Anterior cingulate cortex (tissue), 58 donors: ENCODE results near the gene EFHC2.
"Not testable (repeated sequence)": the region's sequence is repeated elsewhere in the genome, so short reads cannot be mapped to it uniquely, and the experiment has no call there.

Experiments used
- DNase-seq, 58 donors: peaks; one replicate each; lab custom pipeline; 2025; lab: John Stamatoyannopoulos, UW

Gene EFHC2

DNA sequence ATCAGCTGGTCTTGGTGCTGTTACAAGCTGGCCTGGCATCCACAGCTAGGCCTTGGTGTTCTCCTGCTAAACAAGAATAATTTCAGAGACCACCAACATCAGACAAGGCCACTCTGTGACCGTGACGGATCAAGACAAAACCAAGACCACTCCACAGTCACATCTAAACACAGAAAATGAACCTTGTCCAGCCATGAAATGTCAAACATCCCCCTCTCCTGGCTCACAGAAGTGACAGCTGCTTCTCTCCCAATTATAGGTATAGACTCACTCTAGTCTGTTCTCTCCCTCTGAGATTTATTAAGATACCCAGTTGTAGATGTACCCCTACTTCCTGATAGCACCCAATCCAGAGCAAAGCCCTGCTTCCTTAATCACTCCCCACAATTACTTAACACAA is 40.4 kb downstream of the EFHC2 start:
- DNase-seq: no peak

DNA sequence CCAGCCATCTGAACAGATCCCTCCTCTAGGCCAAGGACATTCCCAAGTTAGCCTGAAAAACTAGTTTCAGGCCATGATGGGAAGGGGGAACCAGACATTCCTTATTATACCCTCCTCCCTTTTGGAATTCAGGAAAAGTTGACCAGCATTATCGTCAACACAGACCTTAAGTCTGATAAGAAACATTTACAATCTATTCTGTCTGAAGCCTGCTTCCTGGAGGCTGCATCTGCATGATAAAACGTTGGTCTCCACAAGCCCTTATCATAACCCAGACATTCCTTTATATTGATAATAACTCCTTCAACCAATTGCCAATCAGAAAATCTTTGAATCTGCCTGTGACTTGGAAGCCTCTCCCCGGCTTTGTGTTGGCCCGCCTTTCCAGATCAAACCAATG is 44.3 kb downstream of the EFHC2 start:
- DNase-seq: no peak

DNA sequence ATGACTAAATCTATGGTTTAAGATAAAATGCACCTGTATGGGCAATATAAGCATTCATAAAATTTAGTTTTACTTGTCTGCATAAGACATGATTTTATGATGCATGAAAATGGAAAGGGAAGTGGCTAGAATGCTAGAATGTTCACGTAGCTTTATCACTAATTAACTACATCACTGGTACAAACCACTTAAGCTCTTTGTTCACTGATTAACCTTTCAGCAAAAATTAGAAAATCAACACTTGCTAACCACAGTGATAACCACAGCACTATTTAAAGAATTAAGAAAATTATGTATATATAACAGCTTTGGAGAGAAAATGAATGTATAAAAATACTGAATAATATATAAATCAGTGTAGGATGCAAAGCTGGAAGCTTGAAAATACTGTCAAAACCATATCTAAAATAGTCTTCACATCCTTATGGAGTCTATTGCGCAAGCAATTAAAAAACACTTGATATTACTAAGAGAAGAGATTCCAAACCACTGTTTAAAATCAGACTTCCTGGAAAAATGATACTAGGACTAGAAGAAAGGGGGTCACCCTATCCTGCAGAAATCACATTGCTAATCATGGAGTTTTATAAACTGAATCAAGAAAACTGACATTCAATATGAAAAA is 51.9 kb downstream of the EFHC2 start:
- no peak for DNase-seq

DNA sequence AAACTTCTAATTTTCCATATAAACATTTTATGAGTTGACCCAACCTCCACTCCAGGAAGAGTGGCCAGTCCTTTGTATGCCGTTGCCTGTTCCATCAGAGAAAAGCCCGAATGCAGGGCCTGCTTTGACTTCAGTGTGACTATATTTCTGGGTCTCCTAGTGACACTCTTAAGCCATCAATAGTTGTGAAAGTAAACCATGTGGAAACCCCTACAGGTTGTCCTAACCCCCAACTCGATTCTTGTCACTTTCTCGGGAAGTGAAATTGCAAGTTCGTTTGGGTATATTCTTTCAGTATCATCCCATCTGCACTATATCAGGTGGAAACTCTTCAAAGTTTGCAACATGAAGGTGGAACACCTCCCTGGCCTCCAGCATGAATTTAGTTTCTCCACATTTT is 52.8 kb downstream of the EFHC2 start:
- no peak for DNase-seq

DNA sequence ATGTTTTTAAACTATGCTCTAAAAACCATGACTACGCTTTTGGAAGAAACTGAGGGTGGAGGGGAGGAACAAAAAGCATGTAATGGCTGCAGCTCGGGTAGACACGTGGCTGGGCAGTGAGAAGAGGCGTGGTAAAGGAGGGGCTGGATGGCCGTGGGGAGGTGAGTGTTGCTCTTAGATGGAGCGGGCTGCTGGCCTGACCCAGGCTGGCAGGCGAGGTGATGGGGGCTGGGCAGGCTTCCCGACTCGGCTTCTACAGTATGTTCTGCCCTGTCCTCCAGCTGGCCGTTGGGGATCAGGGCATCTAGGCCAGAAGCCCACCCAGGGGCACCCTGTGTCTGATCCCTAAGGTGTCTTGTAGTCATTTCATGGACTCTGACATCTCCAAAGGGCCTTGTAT is 60.7 kb downstream of the EFHC2 start:
- DNase-seq: no peak

DNA sequence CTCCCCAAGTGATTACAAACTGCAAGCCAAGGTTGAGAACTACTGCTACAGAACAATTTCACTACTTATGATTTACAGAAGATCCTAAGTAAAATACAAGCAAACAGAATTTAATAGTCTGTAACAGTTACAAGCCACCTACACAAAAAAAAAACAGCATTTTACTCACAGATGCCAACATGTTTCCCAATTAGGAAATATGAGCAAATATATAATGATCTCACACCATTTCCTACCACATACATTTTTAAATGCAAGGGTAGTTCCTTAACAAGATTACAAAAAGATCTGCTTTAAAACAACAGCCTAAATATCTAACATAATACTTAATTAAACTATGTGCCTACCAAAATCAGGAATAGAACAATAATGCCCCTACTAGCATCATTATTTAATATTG is 63.4 kb downstream of the EFHC2 start:
- no peak for DNase-seq

DNA sequence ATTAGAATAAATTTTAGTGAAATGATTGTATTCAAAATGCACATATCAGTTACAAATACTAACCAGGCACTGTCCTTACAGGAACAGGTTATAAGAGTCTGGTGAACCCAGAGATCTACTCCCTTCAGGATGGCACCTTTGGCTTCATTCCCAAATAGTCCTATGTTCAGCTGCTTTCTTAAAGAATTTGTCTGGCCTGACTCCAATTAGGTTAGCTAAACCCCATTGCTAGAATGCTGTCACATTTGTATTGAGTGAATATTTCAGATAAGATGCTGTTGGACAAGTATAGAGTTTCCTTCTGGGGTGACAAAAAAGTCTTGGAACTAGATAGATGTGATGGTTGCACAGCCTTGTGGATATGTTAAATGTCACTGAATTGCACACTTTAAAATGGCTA is 69.4 kb downstream of the EFHC2 start:
- no peak for DNase-seq

DNA sequence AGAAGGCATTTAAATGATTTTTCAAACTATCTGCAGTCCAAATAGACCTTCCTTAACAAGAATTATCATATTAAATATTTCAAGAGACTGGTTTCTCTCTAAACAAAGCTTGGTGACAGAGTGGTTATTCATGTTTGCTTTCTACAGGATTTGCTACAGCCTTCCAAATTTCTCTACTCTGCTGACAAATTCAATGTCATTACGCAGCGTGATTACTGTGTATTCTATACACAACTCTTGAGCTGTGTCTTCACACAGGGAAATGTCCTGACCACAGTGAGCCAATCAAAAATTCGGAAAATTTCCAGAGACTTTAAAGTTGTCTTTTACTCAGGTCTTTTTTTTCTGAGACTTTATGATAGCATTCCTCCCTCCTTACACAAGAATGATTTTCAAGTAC is 75.6 kb downstream of the EFHC2 start:
- DNase-seq: no peak

DNA sequence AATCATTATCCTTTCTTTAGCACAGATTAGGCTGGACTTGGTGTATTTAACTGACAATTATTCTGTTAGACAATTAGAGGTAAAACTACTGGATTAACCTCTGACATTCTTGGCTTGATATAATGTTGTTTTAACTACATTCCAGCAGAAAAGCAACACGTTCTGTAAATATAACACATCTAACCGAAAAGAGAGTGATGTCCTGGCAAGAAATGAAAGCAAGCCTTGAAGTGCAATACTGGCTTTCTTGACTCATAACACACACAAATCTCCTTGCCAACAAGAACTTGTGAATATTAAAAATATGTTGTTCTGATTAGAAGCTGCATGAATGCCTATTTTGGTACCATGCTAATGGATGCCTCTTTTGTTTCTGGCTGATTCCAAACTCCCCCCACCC is 76.4 kb downstream of the EFHC2 start:
- DNase-seq: no peak

DNA sequence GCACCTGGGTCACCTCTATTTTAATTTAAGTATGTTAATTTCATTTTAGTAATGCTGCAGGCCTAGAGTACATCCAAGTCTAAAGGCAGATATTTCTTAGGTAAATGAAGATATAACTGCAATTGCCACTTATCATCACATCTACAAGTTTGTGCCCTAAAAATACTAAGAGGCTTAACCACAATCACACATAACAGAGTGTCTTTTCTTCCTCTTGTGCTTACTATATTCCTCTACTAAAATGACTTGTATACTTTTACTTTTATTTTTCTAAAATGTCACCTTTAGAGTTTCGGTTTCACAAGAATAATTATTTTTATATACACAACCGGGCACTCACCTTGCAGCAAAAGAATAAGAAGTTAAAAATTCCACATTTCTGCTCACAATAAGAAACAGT is 77.9 kb downstream of the EFHC2 start:
- DNase-seq: no peak

DNA sequence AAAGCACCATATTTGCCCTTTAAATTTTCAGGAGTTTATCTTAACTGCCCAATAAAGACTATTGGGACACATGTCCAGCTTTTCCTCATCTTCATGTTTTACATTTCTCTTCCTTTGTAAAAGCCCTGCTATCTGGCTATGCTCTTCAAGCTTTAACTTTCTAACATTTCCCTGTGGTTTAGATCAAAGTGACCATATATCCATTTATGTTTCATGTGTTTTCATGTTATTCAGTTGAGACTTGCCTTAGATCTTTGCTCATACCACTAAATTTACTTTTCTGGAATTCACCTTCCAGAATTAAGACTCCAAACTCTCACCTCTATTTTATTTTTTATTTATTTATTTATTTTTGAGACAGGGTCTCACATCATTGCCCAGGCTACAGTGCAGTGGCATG is 78.5 kb downstream of the EFHC2 start:
- DNase-seq: no peak

DNA sequence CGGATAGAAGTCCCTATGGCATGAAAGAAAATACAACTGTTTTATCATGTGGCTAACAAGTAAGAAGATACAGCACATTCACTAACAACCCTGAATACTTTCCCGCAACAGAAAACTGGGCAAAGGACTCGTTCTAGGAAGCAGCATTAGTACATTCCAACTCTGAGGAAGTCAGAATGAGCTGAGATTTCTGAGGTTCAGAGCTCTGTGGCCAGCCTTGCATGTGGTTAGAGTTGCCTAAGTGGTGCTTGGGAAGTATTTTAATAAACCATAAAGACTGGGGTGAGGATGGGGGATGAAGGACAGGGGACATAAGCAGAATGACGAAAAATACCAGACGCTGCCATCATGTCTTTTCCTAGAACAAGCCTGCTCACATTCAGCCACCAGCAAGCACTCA is 82.2 kb downstream of the EFHC2 start:
- no peak for DNase-seq

DNA sequence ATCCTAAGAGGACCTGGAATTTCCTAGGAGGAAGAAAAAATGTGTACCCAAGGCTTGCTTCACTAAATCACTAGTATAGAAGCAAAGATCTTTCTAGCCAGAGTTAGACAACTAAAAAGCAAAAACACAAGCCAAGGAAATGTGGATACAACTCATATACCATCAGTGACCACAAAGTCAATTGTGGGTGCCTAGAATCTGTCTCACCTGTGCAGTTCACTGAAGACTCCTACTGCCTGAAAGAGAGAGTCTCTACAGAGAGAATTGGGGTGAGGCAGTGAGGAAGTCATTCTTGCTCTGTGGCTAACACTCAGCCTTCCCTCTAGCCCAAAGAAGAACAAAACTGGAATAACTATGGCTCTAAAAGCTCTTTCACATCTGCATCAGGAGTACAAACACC is 82.9 kb downstream of the EFHC2 start:
- no peak for DNase-seq

DNA sequence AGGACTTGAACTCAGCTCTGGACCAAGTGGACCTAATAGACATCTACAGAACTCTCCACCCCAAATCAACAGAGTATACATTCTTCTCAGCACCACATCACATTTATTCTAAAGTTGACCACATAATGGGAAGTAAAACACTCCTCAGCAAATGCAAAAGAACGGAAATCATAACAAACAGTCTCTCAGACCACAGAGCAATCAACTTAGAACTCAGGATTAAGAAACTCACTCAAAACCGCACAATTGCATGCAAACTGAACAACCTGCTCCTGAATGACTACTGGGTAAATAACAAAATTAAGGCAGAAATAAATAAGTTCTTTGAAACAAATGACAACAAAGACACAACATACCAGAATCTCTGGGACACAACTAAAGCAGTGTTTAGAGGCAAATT is 87.7 kb downstream of the EFHC2 start:
- DNase-seq: not testable (repeated sequence)

DNA sequence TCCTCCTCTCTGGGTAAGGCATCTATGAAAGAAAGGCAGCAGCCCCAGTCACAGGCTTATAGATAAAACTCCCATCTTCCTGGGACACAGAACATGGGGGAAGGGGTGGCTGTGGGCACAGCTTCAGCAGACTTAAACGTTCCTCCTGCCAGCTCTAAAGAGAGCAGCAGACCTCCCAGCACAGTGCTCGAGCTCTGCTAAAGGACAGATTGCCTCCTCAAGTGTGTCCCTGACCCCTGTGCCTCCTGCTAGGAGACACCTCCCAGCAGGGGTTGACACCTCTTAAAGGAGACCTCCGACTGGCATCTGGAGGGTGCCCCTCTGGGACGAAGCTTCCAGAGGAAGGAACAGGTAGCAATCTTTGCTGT is 89.9 kb downstream of the EFHC2 start:
- no peak for DNase-seq

DNA sequence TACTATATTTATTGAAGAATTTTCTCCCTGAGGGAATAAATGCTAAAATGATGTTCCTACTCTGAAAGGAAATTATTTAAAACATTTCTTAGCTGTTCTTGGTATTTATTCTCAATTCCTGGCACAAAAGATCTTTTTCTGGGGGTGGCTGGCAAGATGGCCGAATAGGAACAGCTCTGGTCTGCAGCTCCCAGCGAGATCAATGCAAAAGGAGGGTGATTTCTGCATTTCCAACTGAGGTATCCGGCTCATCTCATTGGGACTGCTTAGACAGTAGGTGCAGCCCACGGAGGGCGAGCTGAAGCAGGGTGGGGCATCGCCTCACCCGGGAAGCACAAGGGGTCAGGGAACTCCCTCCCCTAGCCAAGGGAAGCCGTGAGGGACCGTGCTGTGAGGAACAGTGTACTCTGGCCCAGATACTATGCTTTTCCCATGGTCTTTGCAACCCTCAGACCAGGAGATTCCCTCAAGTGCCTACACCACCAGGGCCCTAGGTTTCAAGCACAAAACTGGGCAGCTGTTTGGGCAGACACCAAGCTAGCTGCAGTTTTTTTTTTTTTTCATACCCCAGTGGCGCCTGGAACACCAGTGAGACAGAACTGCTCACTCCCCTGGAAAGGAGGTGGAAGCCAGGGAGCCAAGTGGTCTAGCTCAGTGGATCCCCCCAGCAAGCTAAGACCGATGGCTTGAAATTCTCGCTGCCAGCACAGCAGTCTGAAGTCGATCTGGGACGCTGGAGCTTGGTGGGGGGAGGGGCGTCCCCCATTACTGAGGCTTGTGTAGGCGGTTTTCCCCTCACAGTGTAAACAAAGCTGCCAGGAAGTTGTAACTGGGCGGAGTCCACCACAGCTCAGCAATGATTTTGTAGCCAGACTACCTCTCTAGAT is 90.5 kb downstream of the EFHC2 start:
- peak in 5 of 58 donors; percentile 0 to 24 (median 1) for DNase-seq

DNA sequence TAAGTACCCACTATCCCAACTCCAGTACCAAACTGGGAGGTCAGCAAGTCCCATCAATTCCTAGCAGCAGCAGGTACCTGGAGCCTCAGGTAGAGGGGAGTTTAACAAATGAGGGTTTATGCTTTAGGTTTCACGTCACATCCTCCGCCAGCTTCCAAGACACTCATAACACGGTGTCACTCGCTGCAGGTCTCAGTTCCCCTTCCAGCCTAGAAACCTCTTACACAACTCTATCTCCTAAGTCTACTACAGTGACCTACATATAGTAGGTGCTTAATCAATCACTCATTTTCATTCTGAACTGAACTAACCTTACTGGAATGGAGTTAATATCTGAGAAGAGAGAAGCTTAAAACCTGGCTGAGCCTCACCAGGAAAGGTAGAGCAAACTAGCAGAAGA is 96.0 kb downstream of the EFHC2 start:
- no peak for DNase-seq

DNA sequence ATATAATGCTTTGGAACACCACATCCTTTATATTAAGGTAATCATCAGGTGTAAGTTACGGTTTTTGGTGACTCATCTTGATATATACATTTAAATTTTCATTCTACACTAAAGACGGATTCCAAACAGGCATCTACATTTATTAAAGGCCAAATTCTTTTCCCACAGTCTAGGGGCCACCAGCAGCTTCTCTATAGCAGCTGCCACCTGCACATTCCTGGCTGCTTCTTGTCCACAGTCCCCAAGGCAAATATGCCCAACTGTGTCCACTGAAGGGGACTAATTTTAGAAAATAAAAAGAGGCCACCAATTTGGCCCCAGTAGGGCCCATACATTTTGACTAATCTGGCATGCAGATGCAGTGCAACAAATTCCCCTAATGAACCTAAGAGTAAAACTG is 96.6 kb downstream of the EFHC2 start:
- DNase-seq: no peak

DNA sequence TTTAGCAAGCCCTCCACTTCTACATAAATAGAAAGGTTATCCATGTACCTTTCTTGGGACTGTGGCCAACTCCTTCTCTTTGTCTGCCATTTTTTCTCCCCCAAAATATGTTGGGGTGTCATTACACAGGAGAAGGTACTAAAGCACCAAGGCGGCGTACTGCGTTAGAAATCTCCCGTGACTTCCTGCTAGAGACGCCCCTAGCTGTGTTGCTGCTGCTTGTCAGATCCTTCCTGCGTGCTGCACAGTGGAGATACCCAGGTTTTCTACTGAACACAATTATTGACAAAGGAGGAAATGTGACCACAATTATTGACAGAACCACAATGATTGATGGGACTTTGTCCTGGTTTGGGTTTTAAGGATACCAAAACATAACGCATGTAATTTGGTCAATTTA is 97.7 kb downstream of the EFHC2 start:
- DNase-seq: no peak

DNA sequence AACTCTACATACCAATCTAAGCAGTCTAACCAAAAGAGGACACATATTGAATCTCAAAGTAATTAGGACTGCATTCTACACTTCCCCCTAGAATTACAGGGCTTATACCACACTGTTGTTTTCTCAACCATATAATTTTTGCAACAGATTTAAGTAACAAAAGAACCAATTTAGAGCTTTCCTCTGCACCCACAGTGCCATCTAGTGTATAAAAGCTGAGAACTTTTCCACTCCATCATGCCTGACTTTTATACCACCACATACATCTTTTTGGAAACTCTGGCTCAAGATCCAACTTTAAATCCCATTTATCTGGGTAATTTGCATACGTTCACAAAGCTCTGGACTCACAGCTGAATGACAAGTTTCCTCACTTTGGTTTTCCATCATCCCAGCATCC is 99.5 kb downstream of the EFHC2 start:
- peak in 1 of 58 donors; percentile 25 for DNase-seq

DNA sequence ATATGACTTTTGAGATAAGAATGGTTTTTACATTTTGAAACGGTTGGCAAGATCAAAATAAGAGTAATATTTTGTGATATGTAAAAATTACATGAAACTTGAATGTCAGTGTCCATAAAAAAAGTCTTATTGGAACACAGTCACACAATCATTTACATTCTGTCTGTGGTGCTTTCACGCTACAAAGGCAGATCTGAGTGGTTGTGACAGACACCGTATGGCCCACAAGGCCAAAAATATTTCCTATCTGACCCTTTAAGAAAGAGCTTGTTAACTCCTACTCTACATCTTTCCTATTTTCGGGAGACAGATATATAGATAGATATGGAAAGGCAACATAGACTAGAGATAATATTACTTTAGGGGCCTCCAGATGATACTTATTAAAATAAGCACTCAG is 101.9 kb downstream of the EFHC2 start:
- DNase-seq: no peak

DNA sequence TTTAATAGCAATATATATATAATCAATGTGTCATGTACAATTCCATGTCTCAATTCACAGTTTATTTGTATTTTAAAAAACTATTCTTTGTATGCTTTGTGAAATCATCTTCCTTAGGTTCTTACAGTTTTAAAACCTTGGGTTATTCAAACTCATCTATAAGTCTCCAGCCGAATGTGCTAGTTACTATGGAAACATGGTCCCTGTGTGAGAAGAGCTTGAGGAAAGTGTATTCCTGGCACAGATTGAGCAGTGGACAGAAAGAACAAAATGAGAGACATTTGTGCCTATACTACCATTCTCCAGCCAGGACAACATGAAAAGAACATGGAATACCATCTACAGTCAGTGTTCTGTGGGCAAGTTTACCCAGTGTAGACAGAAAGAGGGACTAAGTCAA is 103.4 kb downstream of the EFHC2 start:
- DNase-seq: no peak
